ENCODE measurements around the gene ZWILCH. TPM values are rescaled to one million over a fixed set of nuclear protein-coding genes. Genes with fewer than 3 reads are reported as not detected.

Gene ZWILCH
- total and polyA plus RNA-seq, 8 donors: 0.89 to 46.7 (median 5.8) TPM

DNA sequence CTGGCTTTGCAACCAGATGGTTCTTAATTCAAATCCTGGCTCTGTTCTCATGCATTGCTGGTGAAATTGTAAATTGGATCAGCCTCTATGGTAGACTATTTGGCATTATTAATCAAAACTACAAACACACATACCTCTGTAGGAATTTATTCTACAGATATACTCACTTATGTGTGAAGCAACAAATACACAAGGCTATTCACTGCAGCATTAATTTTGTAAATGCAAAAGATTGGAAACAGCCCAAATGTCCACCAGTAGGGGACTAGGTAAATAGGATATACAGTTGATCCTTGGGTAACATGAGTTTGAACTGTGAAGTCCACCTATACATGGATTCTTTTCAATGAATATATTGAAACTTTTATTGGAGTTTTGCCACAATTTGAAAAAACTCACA is 90.2 kb downstream of the ZWILCH start:
- DNase-seq: no peak
- no peak for TF ChIP-seq POLR2AphosphoS5 (IDR thresholded peaks at IDR 0.05)
- TF ChIP-seq, protein P1, sequence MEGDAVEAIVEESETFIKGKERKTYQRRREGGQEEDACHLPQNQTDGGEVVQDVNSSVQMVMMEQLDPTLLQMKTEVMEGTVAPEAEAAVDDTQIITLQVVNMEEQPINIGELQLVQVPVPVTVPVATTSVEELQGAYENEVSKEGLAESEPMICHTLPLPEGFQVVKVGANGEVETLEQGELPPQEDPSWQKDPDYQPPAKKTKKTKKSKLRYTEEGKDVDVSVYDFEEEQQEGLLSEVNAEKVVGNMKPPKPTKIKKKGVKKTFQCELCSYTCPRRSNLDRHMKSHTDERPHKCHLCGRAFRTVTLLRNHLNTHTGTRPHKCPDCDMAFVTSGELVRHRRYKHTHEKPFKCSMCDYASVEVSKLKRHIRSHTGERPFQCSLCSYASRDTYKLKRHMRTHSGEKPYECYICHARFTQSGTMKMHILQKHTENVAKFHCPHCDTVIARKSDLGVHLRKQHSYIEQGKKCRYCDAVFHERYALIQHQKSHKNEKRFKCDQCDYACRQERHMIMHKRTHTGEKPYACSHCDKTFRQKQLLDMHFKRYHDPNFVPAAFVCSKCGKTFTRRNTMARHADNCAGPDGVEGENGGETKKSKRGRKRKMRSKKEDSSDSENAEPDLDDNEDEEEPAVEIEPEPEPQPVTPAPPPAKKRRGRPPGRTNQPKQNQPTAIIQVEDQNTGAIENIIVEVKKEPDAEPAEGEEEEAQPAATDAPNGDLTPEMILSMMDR (IDR thresholded peaks at IDR 0.05): no peak
- no peak for TF ChIP-seq POLR2A (IDR thresholded peaks at IDR 0.05)
- no peak for TF ChIP-seq EP300 (IDR thresholded peaks at IDR 0.05)
- Histone ChIP-seq H3K27ac (no peak overlapping the region), H3K9me3 (no peaks in the 10 kb centered on the region), H3K4me3 (no peak overlapping the region), H3K4me1 (peaks cover 0 to 6% (median 0%) of the 10 kb centered on the region in 4 donors), H3K36me3 (no peaks in the 10 kb centered on the region), H3K27me3 (no peaks in the 10 kb centered on the region)
- intact Hi-C loops (cut with DNase I; ENCODE audit: low total_unique reads): no loop called here

DNA sequence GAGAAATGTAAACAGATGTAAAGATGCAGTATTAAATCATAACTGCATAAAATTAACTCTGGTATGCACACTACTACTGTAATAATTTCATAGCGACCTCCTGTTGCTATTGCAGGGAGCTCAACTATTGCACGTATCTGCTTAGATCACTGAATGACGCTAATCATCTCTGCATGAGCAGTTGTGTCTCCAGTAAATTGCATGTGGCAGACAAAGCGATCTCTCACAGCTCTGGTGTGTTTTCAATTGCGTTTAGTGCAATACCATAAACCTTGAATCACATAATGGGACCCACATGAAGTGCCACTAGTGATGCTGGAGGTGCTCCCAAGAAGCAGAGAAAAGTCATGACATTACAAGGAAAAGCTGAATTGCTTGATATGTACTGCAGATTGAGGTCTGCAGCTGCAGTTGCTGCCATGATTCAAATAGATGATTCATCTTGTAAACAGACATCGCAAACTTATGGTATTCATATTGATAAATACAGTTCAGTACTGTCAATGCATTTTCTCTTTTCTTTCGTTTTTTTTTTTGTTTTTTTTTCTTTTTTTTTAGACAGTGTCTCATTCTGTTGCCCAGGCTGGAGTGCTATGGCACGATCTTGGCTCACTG is 90.9 kb downstream of the ZWILCH start:
- Histone ChIP-seq H3K9me3 (no peaks in the 10 kb centered on the region), H3K4me3 (no peak overlapping the region), H3K4me1 (peaks cover 0 to 6% (median 0%) of the 10 kb centered on the region in 4 donors), H3K36me3 (no peaks in the 10 kb centered on the region), H3K27ac (no peak overlapping the region), H3K27me3 (no peaks in the 10 kb centered on the region)
- whole genome bisulfite sequencing, 5 donors: 70 to 82% (median 80%) methylated on average over 8 of the region's 8 CpGs
- TF ChIP-seq, protein P1 (IDR thresholded peaks at IDR 0.05): no peak
- TF ChIP-seq EP300 (IDR thresholded peaks at IDR 0.05): no peak
- no peak for TF ChIP-seq POLR2A (IDR thresholded peaks at IDR 0.05)
- no peak for TF ChIP-seq POLR2AphosphoS5 (IDR thresholded peaks at IDR 0.05)
- intact Hi-C loops (cut with DNase I; ENCODE audit: low total_unique reads): no loop called here
- no peak for DNase-seq

DNA sequence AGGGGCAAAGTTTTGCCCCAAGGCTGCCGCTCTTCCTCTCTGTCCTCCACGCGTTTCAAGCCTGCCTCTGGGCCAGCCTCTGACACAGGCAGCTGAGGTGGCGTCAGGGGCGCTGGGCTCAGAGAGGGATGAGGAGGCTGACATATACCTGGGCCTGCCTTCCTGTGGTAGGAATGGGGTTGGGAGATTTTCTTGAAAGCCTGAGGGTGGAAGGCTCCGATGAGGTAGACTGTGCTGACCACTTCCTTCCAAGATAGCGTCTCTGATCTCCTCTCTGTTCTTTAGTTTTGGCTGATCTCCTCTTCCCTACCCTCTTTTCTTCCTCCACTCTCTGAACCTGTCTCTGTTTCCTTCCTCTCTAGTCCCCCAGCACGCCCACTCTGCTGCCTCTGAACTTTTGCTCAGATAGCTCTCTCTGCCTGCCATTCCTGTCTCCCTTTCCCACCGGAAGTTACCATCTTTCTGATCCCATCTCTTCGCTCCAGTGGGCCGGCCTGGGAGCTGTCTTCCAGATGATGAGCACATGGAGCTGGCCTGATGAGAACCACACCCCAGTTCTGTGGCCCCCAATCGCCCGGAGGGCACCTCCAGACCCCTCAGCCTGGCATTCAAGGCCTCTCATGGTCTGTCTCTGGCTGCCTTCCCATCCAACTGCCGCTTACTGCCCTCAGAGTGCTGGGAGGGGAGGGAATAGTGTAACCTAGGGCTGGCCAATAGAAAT is 93.1 kb downstream of the ZWILCH start:
- intact Hi-C loops (cut with DNase I; ENCODE audit: low total_unique reads): no loop called here
- Histone ChIP-seq H3K27ac (no peak overlapping the region), H3K27me3 (no peaks in the 10 kb centered on the region), H3K4me3 (no peak overlapping the region), H3K4me1 (no peaks in the 10 kb centered on the region), H3K36me3 (no peaks in the 10 kb centered on the region), H3K9me3 (no peaks in the 10 kb centered on the region)
- DNase-seq: no peak
- WGBS, 5 donors: 74 to 81% (median 79%) methylated on average over 13 to 14 of the region's 14 CpGs
- TF ChIP-seq POLR2AphosphoS5 (IDR thresholded peaks at IDR 0.05): no peak
- TF ChIP-seq, protein P1 (IDR thresholded peaks at IDR 0.05): no peak

Small RNAs within 50 kb of the gene (small RNA-seq; reads per million reads assigned to genes)
- gene MIR4512: 0 reads per million in 4 donors
- 0 reads per million in 4 donors for gene RF01159
- gene SNORD16: 0 reads per million in 4 donors
- 0 reads per million in 4 donors for gene SNORD18A
- gene SNORD18B: 0 reads per million in 4 donors
- gene SNORD18C: 0 reads per million in 4 donors

Other genes with a start within 250 kb of the ZWILCH start
- 10 to 100 TPM; 12.8 to 35.1 (median 20.9) TPM for gene DIS3L, start 211.8 kb upstream of the ZWILCH start, total RNA-seq
- 10 to 100 TPM in 2 of 3 donors, 1 to 10 TPM in 1; 8.8 to 12.5 (median 11.8) TPM for gene DIS3L, start 211.8 kb upstream of the ZWILCH start, polyA plus RNA-seq
- gene TIPIN, start 148.6 kb upstream of the ZWILCH start, total RNA-seq: 10 to 100 TPM in 1 of 5 donors, 1 to 10 TPM in 3, not detected in 1; 2.3 to 13.8 (median 8.4) TPM
- gene TIPIN, start 148.6 kb upstream of the ZWILCH start, polyA plus RNA-seq: 1 to 10 TPM; 2.7 to 3.1 (median 2.9) TPM
- gene MAP2K1, start 118.4 kb upstream of the ZWILCH start, total RNA-seq: 100 to 1,000 TPM in 1 of 5 donors, 10 to 100 TPM in 4; 21.9 to 123 (median 35.0) TPM
- 10 to 100 TPM; 20.1 to 24.6 (median 23.9) TPM for gene MAP2K1, start 118.4 kb upstream of the ZWILCH start, polyA plus RNA-seq
- gene SNAPC5, start 7.6 kb upstream of the ZWILCH start, total RNA-seq: 10 to 100 TPM in 2 of 5 donors, 1 to 10 TPM in 3; 2.3 to 18.2 (median 9.8) TPM
- gene SNAPC5, start 7.6 kb upstream of the ZWILCH start, polyA plus RNA-seq: 10 to 100 TPM; 25.9 to 49.0 (median 31.6) TPM
- gene RPL4, start 471 bp upstream of the ZWILCH start, total RNA-seq: 1,000 to 10,000 TPM in 4 of 5 donors, 100 to 1,000 TPM in 1; 994 to 3,031 (median 2,276) TPM
- 1,000 to 10,000 TPM; 2,383 to 4,395 (median 2,638) TPM for gene RPL4, start 471 bp upstream of the ZWILCH start, polyA plus RNA-seq
- not detected for gene LCTL, start 60.7 kb downstream of the ZWILCH start, total RNA-seq
- not detected for gene LCTL, start 60.7 kb downstream of the ZWILCH start, polyA plus RNA-seq
- gene SMAD6, start 196.9 kb downstream of the ZWILCH start, total RNA-seq: 100 to 1,000 TPM in 2 of 5 donors, 10 to 100 TPM in 3; 20.4 to 112 (median 76.4) TPM
- gene SMAD6, start 196.9 kb downstream of the ZWILCH start, polyA plus RNA-seq: 1 to 10 TPM; 4.0 to 5.7 (median 4.6) TPM